Measurements from ENCODE around the gene SETX.

The SETX gene

GRCh38 chr9:132268725-132269352 lies 85.9 kb downstream of the SETX start:
- no peak for DNase-seq (ENCODE audit: low read depth)
- H3K4me3 ChIP-seq (ENCODE audit: low read depth, low read length) = no peak overlapping the region
- peak; percentile 76 for TF ChIP-seq CTCF (IDR thresholded peaks at IDR 0.05; ENCODE audit: low read depth, low read length, missing control alignments)

GRCh38 chr9:132267660-132268059 lies 87.1 kb downstream of the SETX start:
- H3K4me3 ChIP-seq (ENCODE audit: low read depth, low read length) = no peak overlapping the region
- no peak for TF ChIP-seq CTCF (IDR thresholded peaks at IDR 0.05; ENCODE audit: low read depth, low read length, missing control alignments)

GRCh38 chr9:132266017-132266416 lies 88.8 kb downstream of the SETX start:
- DNase-seq (ENCODE audit: low read depth) = no peak
- no peak overlapping the region for H3K4me3 ChIP-seq (ENCODE audit: low read depth, low read length)
- TF ChIP-seq CTCF (IDR thresholded peaks at IDR 0.05; ENCODE audit: low read depth, low read length, missing control alignments) = no peak

More at GRCh38 chr9:132267660-132268059, 87.1 kb downstream of the SETX start:
- DNase-seq (ENCODE audit: low read depth) = no peak

- TF ChIP-seq CTCF (IDR thresholded peaks at IDR 0.05; ENCODE audit: low read depth, low read length, missing control alignments) = no peak
These were observed 93.9 kb downstream of the SETX start for GRCh38 chr9:132260846-132261245.

GRCh38 chr9:132250324-132251262 lies 104.2 kb downstream of the SETX start:
- no peak for TF ChIP-seq CTCF (IDR thresholded peaks at IDR 0.05; ENCODE audit: low read depth, low read length, missing control alignments)
- no peak for DNase-seq (ENCODE audit: low read depth)
- H3K4me3 ChIP-seq (ENCODE audit: low read depth, low read length) = no peak overlapping the region

More at GRCh38 chr9:132260846-132261245, 93.9 kb downstream of the SETX start:
- no peak for DNase-seq (ENCODE audit: low read depth)
- no peak overlapping the region for H3K4me3 ChIP-seq (ENCODE audit: low read depth, low read length)

- no peak for DNase-seq (ENCODE audit: low read depth)
- no peak overlapping the region for H3K4me3 ChIP-seq (ENCODE audit: low read depth, low read length)
- TF ChIP-seq CTCF (IDR thresholded peaks at IDR 0.05; ENCODE audit: low read depth, low read length, missing control alignments) = no peak
These were observed 105.1 kb downstream of the SETX start for GRCh38 chr9:132249690-132250089.

Data from GM12864 (cell line).